HL-60 (cell line): ENCODE data around the gene CNGB1.
A peak's percentile ranks its signal among the peaks of the same experiment; 100 is the strongest.
"Not testable (repeated sequence)": the region's sequence is repeated elsewhere in the genome, so short reads cannot be mapped to it uniquely, and the experiment has no call there.

Experiments used
- DNase-seq, 2 experiments: peaks; one replicate each; pipeline ENCODE4 v3.0.0-alpha.2; 2010 to 2020; ENCODE audit warnings: low read depth in 1 of 2, low spot score in 1 of 2
- H3K27ac ChIP-seq: fragments of 250-450 bp; sonication (Bioruptor Pico); replicated peaks from 2 replicates; pipeline ENCODE4 v1.5.1; 2020; ENCODE audit warnings: mild to moderate bottlenecking, moderate library complexity
- H3K27me3 ChIP-seq: fragments of 250-450 bp; sonication (Bioruptor Pico); 2 replicates; pipeline ENCODE4 v1.5.1; 2021; ENCODE audit warnings: mild to moderate bottlenecking, moderate library complexity; ENCODE audit not compliant: insufficient read depth, poor library complexity, severe bottlenecking
- H3K4me3 ChIP-seq: replicated peaks from 2 replicates; pipeline ENCODE4 v1.5.1; 2011; ENCODE audit warnings: mild to moderate bottlenecking, control low read depth, low read length; ENCODE audit not compliant: insufficient read depth
- GABPA ChIP-seq: IDR thresholded peaks from 2 replicates; pipeline ENCODE4 v1.6.1; 2012; ENCODE audit warnings: low read depth
- POLR2AphosphoS5 ChIP-seq: IDR thresholded peaks from 2 replicates; pipeline ENCODE4 v1.6.1; 2012; ENCODE audit warnings: low read depth
- REST ChIP-seq: IDR thresholded peaks from 2 replicates; pipeline ENCODE4 v1.6.1; 2012; ENCODE audit warnings: low read depth; ENCODE audit not compliant: insufficient replicate concordance
- SPI1 ChIP-seq: IDR thresholded peaks from 2 replicates; pipeline ENCODE4 v1.6.1; 2012; ENCODE audit warnings: low read depth, mild to moderate bottlenecking, borderline replicate concordance
- TF ChIP-seq, protein P1 (sequence below): IDR thresholded peaks from one replicate; pipeline ENCODE4 v1.5.1; 2011; ENCODE audit warnings: low read length, control low read depth, inconsistent platforms; ENCODE audit not compliant: insufficient read depth

Gene CNGB1

GRCh38 chr16:57875347-57875746 lies 95.6 kb downstream of the CNGB1 start:
- H3K4me3 ChIP-seq: no peak overlapping the region
- no peak for DNase-seq
- peaks cover 3% of the 10 kb centered on the region for H3K27me3 ChIP-seq
- TF ChIP-seq, protein P1, sequence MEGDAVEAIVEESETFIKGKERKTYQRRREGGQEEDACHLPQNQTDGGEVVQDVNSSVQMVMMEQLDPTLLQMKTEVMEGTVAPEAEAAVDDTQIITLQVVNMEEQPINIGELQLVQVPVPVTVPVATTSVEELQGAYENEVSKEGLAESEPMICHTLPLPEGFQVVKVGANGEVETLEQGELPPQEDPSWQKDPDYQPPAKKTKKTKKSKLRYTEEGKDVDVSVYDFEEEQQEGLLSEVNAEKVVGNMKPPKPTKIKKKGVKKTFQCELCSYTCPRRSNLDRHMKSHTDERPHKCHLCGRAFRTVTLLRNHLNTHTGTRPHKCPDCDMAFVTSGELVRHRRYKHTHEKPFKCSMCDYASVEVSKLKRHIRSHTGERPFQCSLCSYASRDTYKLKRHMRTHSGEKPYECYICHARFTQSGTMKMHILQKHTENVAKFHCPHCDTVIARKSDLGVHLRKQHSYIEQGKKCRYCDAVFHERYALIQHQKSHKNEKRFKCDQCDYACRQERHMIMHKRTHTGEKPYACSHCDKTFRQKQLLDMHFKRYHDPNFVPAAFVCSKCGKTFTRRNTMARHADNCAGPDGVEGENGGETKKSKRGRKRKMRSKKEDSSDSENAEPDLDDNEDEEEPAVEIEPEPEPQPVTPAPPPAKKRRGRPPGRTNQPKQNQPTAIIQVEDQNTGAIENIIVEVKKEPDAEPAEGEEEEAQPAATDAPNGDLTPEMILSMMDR: no peak
- TF ChIP-seq POLR2AphosphoS5 (no peak), GABPA (no peak), REST (peak; percentile 83), SPI1 (no peak)
- no peak overlapping the region for H3K27ac ChIP-seq

GRCh38 chr16:57873218-57873617 lies 97.7 kb downstream of the CNGB1 start:
- Histone ChIP-seq H3K4me3 (no peak overlapping the region), H3K27ac (no peak overlapping the region), H3K27me3 (peaks cover 3% of the 10 kb centered on the region)
- TF ChIP-seq POLR2AphosphoS5 (no peak), SPI1 (no peak), REST (no peak), GABPA (no peak)
- TF ChIP-seq, protein P1: no peak
- DNase-seq: no peak

- not testable (repeated sequence) for H3K4me3 ChIP-seq, DNase-seq, H3K27ac ChIP-seq, H3K27me3 ChIP-seq
Measured at GRCh38 chr16:57872764-57873163, 98.2 kb downstream of the CNGB1 start.

DNA sequence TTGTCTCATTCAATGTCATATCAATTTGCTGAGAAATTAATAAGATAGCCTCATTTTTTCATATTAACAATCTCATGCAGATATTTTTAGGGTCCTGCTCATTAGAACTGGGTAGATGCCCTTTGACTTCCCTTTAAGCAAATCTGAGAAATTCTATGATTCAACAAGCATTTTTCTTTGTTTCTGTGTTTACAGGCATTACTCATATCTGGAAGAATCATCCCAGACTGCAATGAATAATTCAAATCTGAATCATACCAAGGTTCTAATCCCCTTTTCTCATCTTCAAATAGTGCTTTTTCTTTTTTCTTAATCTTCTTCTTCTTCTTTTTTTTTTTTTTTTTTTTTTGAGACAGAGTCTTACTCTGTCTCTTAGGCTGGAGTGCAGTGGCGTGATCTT lies 99.5 kb downstream of the CNGB1 start:
- no peaks in the 10 kb centered on the region for H3K27me3 ChIP-seq
- DNase-seq: no peak
- TF ChIP-seq SPI1: no peak
- TF ChIP-seq, protein P1: no peak
- TF ChIP-seq REST: no peak
- H3K4me3 ChIP-seq: no peak overlapping the region
- no peak overlapping the region for H3K27ac ChIP-seq
